GM12878 (cell line): Measurements from ENCODE around the gene KRT12. TPM values are rescaled to one million over a fixed set of nuclear protein-coding genes. Genes with fewer than 3 reads are reported as not detected.

ENCODE experiments used
- IRF4 ChIP-seq: IDR thresholded peaks from 2 replicates; pipeline ENCODE4 v1.6.1; 2011; ENCODE audit warnings: low read depth, low read length
- MAX ChIP-seq: IDR thresholded peaks from 2 replicates; pipeline ENCODE4 v1.6.1; 2012; ENCODE audit warnings: low read depth, low read length, improper control_type of control experiment
- USF2 ChIP-seq: IDR thresholded peaks from 2 replicates; pipeline ENCODE4 v1.6.1; 2011; ENCODE audit warnings: low read depth, low read length, improper control_type of control experiment, borderline replicate concordance
- ZBTB11 ChIP-seq: fragments of 450-650 bp; formaldehyde crosslinking; IDR thresholded peaks from 2 replicates; pipeline ENCODE4 v1.5.0; 2022; ENCODE audit warnings: mild to moderate bottlenecking, missing genetic modification characterization
- ZBTB40 ChIP-seq: fragments of 450-650 bp; IDR thresholded peaks from 2 replicates; pipeline ENCODE4 v1.6.1; 2016; ENCODE audit warnings: mild to moderate bottlenecking, moderate library complexity, borderline replicate concordance
- polyA plus RNA-seq, 11 experiments: library from polyadenylated mRNA; depleted of rRNA in 4 of 11; unstranded in 6 of 11; stranded (reverse) in 5 of 11; fragments of >200 nt; fragmentation: Nextera tagmentation in 4 of 11; fragmentation: Illumina TruSeq in 1 of 11; extraction: Ambion mirVana in 4 of 11; extraction: Trizol in 1 of 11; gene quantifications; 1 replicate in 1 of 11; 2 replicates in 10 of 11; pipeline versions ENCODE4 v1.2.1 to v1.2.3, GENCODE V29; 2011 to 2016; ENCODE audit warnings: inconsistent platforms in 2 of 11, missing spikeins in 2 of 11, low read depth in 1 of 11
- total RNA-seq, 4 experiments: library from RNA; depleted of rRNA in 3 of 4; stranded (reverse); fragments of >200 nt in 3 of 4; fragmentation: Illumina TruSeq in 1 of 4; extraction: Trizol in 1 of 4; gene quantifications; 2 replicates each; pipeline versions ENCODE4 v1.2.1 to v1.2.3, GENCODE V29; 2013 to 2021
- TF ChIP-seq, protein P1 (sequence below): fragments of 450-650 bp; IDR thresholded peaks from 2 replicates; pipeline ENCODE4 v1.6.1; 2017; ENCODE audit warnings: mild to moderate bottlenecking, low read depth, inconsistent platforms; ENCODE audit not compliant: poor library complexity, severe bottlenecking

KRT12 gene
- total and polyA plus RNA-seq, 10 of the 15 experiments (the other 5 are each of a cell fraction or from before 2014, with no cell fraction given) = not detected

DNA sequence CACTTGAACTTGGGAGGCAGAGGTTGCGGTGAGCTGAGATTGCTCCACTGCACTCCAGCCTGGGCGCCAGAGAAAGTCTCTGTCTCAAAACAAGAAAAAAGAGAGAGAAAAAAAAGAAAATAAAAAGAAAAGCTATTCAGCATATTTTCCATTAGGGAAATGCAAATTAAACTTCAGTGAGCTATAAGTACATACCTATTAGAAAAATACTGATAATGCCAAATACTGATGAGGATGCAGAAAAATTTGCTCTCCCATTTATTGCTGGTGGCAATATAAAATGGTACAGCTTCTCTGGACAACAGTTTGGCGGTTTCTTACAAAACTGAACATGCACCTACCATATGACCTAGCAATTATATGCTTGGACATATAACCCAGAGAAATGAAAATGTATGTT is 54.4 kb downstream of the KRT12 start (continued):
- TF ChIP-seq, protein P1, sequence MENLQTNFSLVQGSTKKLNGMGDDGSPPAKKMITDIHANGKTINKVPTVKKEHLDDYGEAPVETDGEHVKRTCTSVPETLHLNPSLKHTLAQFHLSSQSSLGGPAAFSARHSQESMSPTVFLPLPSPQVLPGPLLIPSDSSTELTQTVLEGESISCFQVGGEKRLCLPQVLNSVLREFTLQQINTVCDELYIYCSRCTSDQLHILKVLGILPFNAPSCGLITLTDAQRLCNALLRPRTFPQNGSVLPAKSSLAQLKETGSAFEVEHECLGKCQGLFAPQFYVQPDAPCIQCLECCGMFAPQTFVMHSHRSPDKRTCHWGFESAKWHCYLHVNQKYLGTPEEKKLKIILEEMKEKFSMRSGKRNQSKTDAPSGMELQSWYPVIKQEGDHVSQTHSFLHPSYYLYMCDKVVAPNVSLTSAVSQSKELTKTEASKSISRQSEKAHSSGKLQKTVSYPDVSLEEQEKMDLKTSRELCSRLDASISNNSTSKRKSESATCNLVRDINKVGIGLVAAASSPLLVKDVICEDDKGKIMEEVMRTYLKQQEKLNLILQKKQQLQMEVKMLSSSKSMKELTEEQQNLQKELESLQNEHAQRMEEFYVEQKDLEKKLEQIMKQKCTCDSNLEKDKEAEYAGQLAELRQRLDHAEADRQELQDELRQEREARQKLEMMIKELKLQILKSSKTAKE = no peak
- TF ChIP-seq USF2 = no peak
- TF ChIP-seq ZBTB40 = no peak
- TF ChIP-seq ZBTB11 (CRISPR knock-in tag) = no peak
- TF ChIP-seq IRF4 = no peak
- no peak for TF ChIP-seq MAX

Other genes starting within 250 kb of the KRT12 start
Only the 7 nearest of the 27 such genes appear.
- not detected in 2 replicates for gene KRT26, start 95.0 kb downstream of the KRT12 start, total RNA-seq (2014; rRNA removed)
- not detected in 2 replicates for gene KRT26, start 95.0 kb downstream of the KRT12 start, total RNA-seq (2014; rRNA removed; fragmentation: Illumina TruSeq; extraction: Trizol)
- gene KRT26, start 95.0 kb downstream of the KRT12 start, total RNA-seq (2021) = not detected in 2 replicates
- not detected in 2 replicates for gene KRT26, start 95.0 kb downstream of the KRT12 start, polyA plus RNA-seq (2011; rRNA removed)
- not detected in 2 replicates for gene KRT26, start 95.0 kb downstream of the KRT12 start, polyA plus RNA-seq (2014; fragmentation: Illumina TruSeq; extraction: Trizol)
- not detected for gene KRT26, start 95.0 kb downstream of the KRT12 start, polyA plus RNA-seq (2014; fragmentation: Nextera tagmentation; extraction: Ambion mirVana)
- gene KRT26, start 95.0 kb downstream of the KRT12 start, polyA plus RNA-seq (2014; rRNA removed) = not detected in 2 replicates
- gene KRT26, start 95.0 kb downstream of the KRT12 start, polyA plus RNA-seq (2016; fragmentation: Nextera tagmentation; extraction: Ambion mirVana) = not detected
- not detected in 2 replicates for gene KRT27, start 84.7 kb downstream of the KRT12 start, total RNA-seq (2014; rRNA removed)
- not detected in 2 replicates for gene KRT27, start 84.7 kb downstream of the KRT12 start, total RNA-seq (2014; rRNA removed; fragmentation: Illumina TruSeq; extraction: Trizol)
- gene KRT27, start 84.7 kb downstream of the KRT12 start, total RNA-seq (2021) = not detected in 2 replicates
- 0.20 TPM in 1 of 2 replicates, not detected in the other for gene KRT27, start 84.7 kb downstream of the KRT12 start, polyA plus RNA-seq (2011; rRNA removed)
- not detected in 2 replicates for gene KRT27, start 84.7 kb downstream of the KRT12 start, polyA plus RNA-seq (2014; fragmentation: Illumina TruSeq; extraction: Trizol)
- gene KRT27, start 84.7 kb downstream of the KRT12 start, polyA plus RNA-seq (2014; fragmentation: Nextera tagmentation; extraction: Ambion mirVana) = not detected
- not detected in 2 replicates for gene KRT27, start 84.7 kb downstream of the KRT12 start, polyA plus RNA-seq (2014; rRNA removed)
- not detected for gene KRT27, start 84.7 kb downstream of the KRT12 start, polyA plus RNA-seq (2016; fragmentation: Nextera tagmentation; extraction: Ambion mirVana)
- not detected in 2 replicates for gene KRT28, start 67.3 kb downstream of the KRT12 start, total RNA-seq (2014; rRNA removed)
- gene KRT28, start 67.3 kb downstream of the KRT12 start, total RNA-seq (2014; rRNA removed; fragmentation: Illumina TruSeq; extraction: Trizol) = not detected in 2 replicates
- gene KRT28, start 67.3 kb downstream of the KRT12 start, total RNA-seq (2021) = not detected in 2 replicates
- not detected in 2 replicates for gene KRT28, start 67.3 kb downstream of the KRT12 start, polyA plus RNA-seq (2011; rRNA removed)
- not detected in 2 replicates for gene KRT28, start 67.3 kb downstream of the KRT12 start, polyA plus RNA-seq (2014; fragmentation: Illumina TruSeq; extraction: Trizol)
- not detected for gene KRT28, start 67.3 kb downstream of the KRT12 start, polyA plus RNA-seq (2014; fragmentation: Nextera tagmentation; extraction: Ambion mirVana)
- gene KRT28, start 67.3 kb downstream of the KRT12 start, polyA plus RNA-seq (2014; rRNA removed) = not detected in 2 replicates
- not detected for gene KRT28, start 67.3 kb downstream of the KRT12 start, polyA plus RNA-seq (2016; fragmentation: Nextera tagmentation; extraction: Ambion mirVana)
- gene KRT10, start 44.6 kb downstream of the KRT12 start, total RNA-seq (2014; rRNA removed) = 5.7 and 12.4 TPM in 2 replicates
- 10.8 and 11.1 TPM in 2 replicates for gene KRT10, start 44.6 kb downstream of the KRT12 start, total RNA-seq (2014; rRNA removed; fragmentation: Illumina TruSeq; extraction: Trizol)
- 34.8 and 36.4 TPM in 2 replicates for gene KRT10, start 44.6 kb downstream of the KRT12 start, total RNA-seq (2021)
- gene KRT10, start 44.6 kb downstream of the KRT12 start, polyA plus RNA-seq (2011; rRNA removed) = 21.3 and 41.6 TPM in 2 replicates
- gene KRT10, start 44.6 kb downstream of the KRT12 start, polyA plus RNA-seq (2014; fragmentation: Illumina TruSeq; extraction: Trizol) = 11.1 and 14.4 TPM in 2 replicates
- 10 to 100 TPM; 16.0 to 37.0 TPM for gene KRT10, start 44.6 kb downstream of the KRT12 start, polyA plus RNA-seq (2014; fragmentation: Nextera tagmentation; extraction: Ambion mirVana)
- gene KRT10, start 44.6 kb downstream of the KRT12 start, polyA plus RNA-seq (2014; rRNA removed) = 26.6 and 27.1 TPM in 2 replicates
- 10 to 100 TPM; 78.7 to 98.5 TPM for gene KRT10, start 44.6 kb downstream of the KRT12 start, polyA plus RNA-seq (2016; fragmentation: Nextera tagmentation; extraction: Ambion mirVana)
- not detected in 2 replicates for gene KRT20, start 18.0 kb upstream of the KRT12 start, total RNA-seq (2014; rRNA removed)
- gene KRT20, start 18.0 kb upstream of the KRT12 start, total RNA-seq (2014; rRNA removed; fragmentation: Illumina TruSeq; extraction: Trizol) = not detected in 2 replicates
- 0.23 and 0.37 TPM in 2 replicates for gene KRT20, start 18.0 kb upstream of the KRT12 start, total RNA-seq (2021)
- gene KRT20, start 18.0 kb upstream of the KRT12 start, polyA plus RNA-seq (2011; rRNA removed) = not detected in 2 replicates
- not detected in 2 replicates for gene KRT20, start 18.0 kb upstream of the KRT12 start, polyA plus RNA-seq (2014; fragmentation: Illumina TruSeq; extraction: Trizol)
- not detected for gene KRT20, start 18.0 kb upstream of the KRT12 start, polyA plus RNA-seq (2014; fragmentation: Nextera tagmentation; extraction: Ambion mirVana)
- not detected in 2 replicates for gene KRT20, start 18.0 kb upstream of the KRT12 start, polyA plus RNA-seq (2014; rRNA removed)
- not detected for gene KRT20, start 18.0 kb upstream of the KRT12 start, polyA plus RNA-seq (2016; fragmentation: Nextera tagmentation; extraction: Ambion mirVana)
- gene KRT23, start 70.4 kb upstream of the KRT12 start, total RNA-seq (2014; rRNA removed) = not detected in 2 replicates
- gene KRT23, start 70.4 kb upstream of the KRT12 start, total RNA-seq (2014; rRNA removed; fragmentation: Illumina TruSeq; extraction: Trizol) = not detected in 2 replicates
- not detected in 2 replicates for gene KRT23, start 70.4 kb upstream of the KRT12 start, total RNA-seq (2021)
- not detected in 2 replicates for gene KRT23, start 70.4 kb upstream of the KRT12 start, polyA plus RNA-seq (2011; rRNA removed)
- gene KRT23, start 70.4 kb upstream of the KRT12 start, polyA plus RNA-seq (2014; fragmentation: Illumina TruSeq; extraction: Trizol) = not detected in 2 replicates
- gene KRT23, start 70.4 kb upstream of the KRT12 start, polyA plus RNA-seq (2014; fragmentation: Nextera tagmentation; extraction: Ambion mirVana) = not detected
- not detected in 2 replicates for gene KRT23, start 70.4 kb upstream of the KRT12 start, polyA plus RNA-seq (2014; rRNA removed)
- gene KRT23, start 70.4 kb upstream of the KRT12 start, polyA plus RNA-seq (2016; fragmentation: Nextera tagmentation; extraction: Ambion mirVana) = not detected
- not detected in 2 replicates for gene KRT39, start 99.7 kb upstream of the KRT12 start, total RNA-seq (2014; rRNA removed)
- not detected in 2 replicates for gene KRT39, start 99.7 kb upstream of the KRT12 start, total RNA-seq (2014; rRNA removed; fragmentation: Illumina TruSeq; extraction: Trizol)
- gene KRT39, start 99.7 kb upstream of the KRT12 start, total RNA-seq (2021) = not detected in 2 replicates
- not detected in 2 replicates for gene KRT39, start 99.7 kb upstream of the KRT12 start, polyA plus RNA-seq (2011; rRNA removed)
- not detected in 2 replicates for gene KRT39, start 99.7 kb upstream of the KRT12 start, polyA plus RNA-seq (2014; fragmentation: Illumina TruSeq; extraction: Trizol)
- gene KRT39, start 99.7 kb upstream of the KRT12 start, polyA plus RNA-seq (2014; fragmentation: Nextera tagmentation; extraction: Ambion mirVana) = not detected
- gene KRT39, start 99.7 kb upstream of the KRT12 start, polyA plus RNA-seq (2014; rRNA removed) = not detected in 2 replicates
- not detected for gene KRT39, start 99.7 kb upstream of the KRT12 start, polyA plus RNA-seq (2016; fragmentation: Nextera tagmentation; extraction: Ambion mirVana)